RKO (cell line): Measurements from ENCODE around the gene ZNF618.

ENCODE experiments used
- DNase-seq: peaks from one replicate; pipeline ENCODE4 v3.0.0-alpha.2; 2016; ENCODE audit warnings: low spot score

ZNF618 gene

DNA sequence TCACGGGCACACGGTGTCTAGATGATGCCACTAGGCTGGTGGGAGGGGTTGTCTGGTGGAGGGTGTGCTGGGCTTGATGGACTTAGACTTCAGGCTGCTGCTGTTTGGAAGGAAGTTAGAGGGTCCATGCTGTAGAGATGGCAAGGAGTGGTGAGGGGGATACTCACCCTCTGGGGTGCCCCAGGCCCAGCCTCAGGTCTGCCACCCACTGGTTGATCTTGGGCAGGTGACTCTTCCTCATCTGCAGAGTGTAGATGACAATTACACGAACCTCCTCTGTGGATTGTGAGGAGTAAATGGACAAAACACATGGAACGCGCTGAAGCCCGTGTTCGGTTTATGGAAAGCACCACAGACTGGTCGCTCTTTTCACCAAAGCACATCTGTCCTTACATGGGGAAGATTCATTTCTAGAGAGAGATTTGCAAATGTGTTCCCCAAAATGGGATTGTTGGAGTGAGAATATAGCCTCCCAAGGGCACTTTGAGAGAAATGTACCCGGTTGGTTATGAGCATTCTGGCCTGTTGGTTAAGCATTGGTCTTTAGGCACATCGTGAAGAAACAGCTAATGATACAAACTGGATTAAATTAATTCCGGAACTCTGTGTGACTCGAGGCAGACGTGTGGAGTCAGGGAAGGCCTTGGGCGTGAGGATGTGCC lies 58.2 kb downstream of the ZNF618 start:
- no peak for DNase-seq

- no peak for DNase-seq
Observed at GRCh38 chr9:113934829-113935676, 58.9 kb downstream of the ZNF618 start.

DNA sequence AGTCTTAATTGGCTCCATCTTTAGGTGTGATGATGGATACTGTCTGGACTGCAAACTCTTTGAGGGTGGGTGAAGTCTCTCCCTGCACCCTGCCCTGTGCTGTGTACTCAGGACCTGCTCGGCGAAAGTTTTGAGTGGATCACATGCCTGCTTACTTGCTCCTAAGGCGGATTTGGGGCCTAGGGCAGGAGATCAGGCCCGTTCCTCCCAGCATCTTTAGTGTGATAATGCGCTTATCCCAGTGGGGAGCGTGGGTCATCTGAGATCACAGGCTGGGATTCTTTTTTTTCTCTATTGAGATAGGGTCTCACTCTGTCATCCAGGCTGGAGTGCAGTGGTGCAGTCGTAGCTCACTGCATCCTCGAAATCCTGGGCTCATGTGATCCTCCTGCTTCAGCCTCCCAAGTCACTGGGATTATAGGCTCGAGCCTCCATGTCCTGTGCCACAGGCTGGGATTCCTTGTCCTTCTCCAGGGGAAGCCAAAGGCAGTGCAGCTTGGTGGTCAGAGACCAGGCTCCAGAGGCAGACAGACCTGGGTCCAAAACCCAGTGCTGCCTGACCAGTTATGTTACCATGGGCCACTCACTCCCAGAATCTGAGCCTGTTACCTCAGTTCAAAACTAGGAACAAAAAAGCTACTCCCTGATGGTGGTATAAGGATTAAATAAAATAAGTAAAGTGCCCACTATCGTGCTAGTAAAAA lies 59.7 kb downstream of the ZNF618 start:
- DNase-seq = no peak

DNA sequence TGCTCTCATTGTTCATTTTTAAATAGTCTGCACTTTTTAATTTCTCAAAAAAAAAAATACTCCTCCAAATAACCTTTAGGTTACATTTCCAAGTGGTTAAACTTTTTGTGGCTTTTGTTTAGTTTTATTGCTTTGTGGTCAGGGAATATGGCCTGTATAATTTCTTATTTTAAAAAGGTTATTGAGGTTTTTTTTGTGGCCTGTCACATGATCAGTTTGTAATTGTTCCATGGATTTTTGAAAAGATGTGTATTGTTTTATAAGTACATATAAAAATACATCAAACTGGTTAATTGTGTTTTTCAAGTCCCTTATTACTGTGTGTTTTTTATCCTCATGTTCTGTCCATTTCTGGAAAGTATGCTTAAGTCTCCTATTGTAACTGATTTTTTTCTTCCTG lies 64.0 kb downstream of the ZNF618 start:
- no peak for DNase-seq

- no peak for DNase-seq
Observed at GRCh38 chr9:113941056-113941455, 64.9 kb downstream of the ZNF618 start.

GRCh38 chr9:113941526-113941925 lies 65.4 kb downstream of the ZNF618 start:
- no peak for DNase-seq

DNA sequence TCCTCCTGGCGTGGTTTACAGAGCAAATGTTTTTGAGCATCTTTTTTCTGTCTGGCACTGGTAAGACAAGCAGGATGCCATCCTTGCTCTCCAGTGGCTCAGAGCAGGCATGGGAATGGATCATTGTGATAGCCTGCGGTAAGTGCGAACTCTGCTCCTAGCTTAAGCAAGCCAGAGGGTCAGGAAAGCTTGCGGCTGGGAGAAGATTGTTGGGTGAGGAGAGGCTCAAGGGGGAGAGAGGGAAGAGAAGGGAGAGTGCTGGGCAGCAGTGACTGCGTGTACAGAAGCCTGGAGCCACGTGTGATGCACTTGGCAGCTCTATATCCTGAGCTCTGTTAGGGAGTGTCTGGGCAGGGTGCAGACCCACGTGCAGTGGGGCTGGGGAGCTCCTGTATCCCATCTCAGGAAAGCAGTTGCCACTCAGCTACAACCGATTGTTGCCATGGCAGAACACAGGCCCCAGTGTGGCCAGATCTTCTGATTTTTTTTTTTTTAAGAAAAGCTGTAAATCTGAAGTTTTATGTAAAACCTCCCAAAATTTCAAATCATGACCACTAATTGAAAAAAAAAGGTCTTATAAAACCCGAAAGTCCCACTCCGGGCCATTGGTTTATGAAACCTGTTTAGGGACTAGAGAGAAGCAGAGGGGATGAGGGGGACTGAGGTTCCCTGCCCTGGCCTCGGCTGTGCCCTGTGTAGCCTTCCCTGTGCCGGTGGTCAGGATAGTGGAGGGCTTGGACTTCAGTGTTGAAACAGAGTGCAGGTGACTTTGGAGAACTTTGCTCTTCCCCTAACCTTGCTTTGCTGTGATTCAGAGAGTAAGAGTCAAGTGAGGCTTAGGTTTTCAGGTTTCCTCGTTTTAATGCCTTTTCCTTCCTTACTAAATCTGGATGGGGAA lies 67.3 kb downstream of the ZNF618 start:
- DNase-seq = no peak

GRCh38 chr9:113945784-113946183 lies 69.7 kb downstream of the ZNF618 start:
- DNase-seq = no peak

- DNase-seq = no peak
Observed at GRCh38 chr9:113946496-113947115, 70.5 kb downstream of the ZNF618 start.

DNA sequence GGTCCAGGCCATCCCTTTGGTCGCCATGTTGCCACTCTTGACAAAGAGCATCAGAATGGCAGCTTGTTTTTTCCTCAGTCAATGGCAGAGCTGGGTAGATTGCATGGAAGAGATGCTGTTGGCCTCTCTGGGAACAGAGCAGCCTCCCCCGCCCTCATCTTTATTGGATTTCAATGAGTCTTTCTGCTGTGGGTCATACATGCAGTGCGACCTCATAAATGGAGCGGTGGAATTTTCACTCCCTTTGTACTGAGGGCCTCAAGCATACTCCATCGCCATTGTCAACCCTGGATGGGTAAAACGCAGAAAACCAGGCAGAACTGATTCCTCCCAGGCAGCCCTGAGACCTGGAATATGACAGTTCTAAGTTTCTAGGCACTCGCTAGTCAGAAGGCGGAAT lies 71.8 kb downstream of the ZNF618 start:
- DNase-seq = no peak

DNA sequence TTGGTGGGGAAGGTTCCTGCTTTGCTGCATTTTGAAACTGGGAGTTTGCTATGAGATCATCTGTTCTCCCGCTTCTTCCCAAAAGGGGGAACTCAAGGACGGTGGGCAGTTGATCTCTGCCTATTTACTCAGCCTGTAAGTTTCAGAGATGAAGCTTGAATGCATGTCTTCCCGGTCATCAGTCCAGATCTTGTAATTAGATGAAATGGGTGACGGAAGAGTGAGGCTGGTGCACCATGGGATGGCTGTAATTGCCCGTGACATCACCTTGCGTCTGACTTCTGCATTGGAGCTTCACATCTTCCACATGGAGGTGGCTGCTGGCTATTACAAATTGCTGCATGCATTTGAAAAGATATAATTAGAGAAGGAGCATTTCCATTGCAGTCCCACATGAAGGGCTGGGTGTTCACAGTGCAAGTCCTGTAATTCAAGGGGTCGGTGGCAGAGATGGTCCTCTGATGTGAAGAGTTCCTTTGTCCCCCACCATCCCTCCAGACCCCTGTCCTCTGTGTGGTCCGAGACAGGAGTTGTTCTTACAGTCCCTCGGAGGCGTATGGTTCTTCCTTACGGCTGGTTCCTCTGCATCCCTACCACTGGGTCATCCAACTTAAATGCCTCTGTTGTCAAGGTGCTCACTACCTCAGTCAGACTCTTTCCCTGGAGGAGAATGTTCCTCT lies 72.9 kb downstream of the ZNF618 start:
- no peak for DNase-seq

- no peak for DNase-seq
Observed at GRCh38 chr9:113949571-113950078, 73.5 kb downstream of the ZNF618 start.

DNA sequence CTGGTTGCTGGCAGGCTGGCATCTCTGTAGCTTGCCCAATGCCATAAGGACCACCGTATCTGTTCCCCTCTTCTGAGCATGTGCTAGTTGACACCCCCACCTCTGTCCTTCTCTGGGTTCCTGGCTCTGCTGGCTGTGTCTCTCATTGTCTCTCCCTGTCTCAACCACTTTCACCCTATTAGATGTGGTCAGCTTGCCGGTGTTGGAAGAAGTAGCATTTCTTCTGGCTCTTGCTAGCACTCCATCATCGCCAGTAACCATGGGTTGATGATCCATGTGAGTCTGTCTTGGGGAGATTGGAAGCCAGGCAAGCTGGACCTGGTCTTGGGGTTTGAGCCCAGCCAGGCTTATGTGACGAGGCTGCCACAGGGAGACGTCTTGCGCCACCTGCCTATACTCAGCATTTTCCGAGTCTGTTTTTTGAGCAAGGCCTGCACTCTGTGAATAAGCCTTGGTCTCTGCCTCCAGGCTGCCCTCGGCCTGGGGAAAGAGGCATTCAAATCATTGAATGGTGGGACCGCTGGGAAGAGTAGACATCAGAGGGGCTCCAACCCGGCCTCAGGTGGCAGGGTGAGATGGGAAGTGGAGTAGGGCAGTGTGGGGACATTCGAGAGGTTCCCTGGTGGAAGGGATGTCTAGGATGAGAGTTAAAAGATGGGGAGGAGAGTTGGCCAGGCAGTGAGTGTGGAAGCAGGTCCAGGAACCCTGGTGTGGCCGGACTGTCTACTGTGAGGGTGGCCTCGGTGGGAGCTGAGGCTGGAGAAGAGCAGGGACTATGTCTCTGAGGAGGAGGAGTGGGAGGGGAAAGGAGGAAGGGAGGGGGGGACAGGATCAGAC lies 74.3 kb downstream of the ZNF618 start:
- DNase-seq = no peak

DNA sequence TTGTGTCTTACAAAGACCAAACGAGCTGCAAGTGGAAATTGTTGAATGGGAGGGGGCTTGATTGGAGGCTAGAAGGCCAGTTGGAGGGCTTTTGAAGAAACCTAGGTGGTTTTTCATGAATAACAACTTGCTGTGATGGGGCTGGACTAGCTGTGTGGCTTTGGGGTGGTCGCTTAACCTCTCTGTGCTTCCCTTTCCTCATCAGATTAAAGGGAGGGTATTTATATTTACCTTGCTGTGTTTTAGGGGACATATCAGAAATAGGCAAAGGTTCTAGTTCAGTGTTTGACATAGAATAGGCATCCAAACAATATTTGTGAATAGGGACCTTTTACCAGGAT lies 74.9 kb downstream of the ZNF618 start:
- no peak for DNase-seq

- DNase-seq = no peak
Observed at GRCh38 chr9:113952676-113953075, 76.6 kb downstream of the ZNF618 start.

DNA sequence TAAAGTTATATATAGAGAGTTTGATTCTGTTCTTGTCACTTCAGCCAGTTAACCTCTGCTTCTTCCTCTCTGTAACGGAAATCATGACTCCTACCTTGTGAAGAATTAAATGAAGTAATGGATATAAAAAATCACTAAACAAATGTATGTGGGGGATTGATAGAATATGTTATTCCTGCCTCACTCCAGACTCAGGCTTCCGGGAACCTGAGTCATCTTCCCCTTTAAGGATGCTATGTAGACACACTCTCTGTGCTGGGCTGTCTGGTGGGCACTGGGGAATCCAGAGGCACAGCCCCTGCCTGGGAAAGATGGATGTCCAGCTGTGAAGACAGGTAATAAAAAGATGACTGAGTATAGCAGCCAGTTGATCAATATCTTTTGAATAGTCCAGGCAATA lies 77.4 kb downstream of the ZNF618 start:
- DNase-seq = no peak

- DNase-seq = no peak
Observed at GRCh38 chr9:113954591-113954990, 78.5 kb downstream of the ZNF618 start.

DNA sequence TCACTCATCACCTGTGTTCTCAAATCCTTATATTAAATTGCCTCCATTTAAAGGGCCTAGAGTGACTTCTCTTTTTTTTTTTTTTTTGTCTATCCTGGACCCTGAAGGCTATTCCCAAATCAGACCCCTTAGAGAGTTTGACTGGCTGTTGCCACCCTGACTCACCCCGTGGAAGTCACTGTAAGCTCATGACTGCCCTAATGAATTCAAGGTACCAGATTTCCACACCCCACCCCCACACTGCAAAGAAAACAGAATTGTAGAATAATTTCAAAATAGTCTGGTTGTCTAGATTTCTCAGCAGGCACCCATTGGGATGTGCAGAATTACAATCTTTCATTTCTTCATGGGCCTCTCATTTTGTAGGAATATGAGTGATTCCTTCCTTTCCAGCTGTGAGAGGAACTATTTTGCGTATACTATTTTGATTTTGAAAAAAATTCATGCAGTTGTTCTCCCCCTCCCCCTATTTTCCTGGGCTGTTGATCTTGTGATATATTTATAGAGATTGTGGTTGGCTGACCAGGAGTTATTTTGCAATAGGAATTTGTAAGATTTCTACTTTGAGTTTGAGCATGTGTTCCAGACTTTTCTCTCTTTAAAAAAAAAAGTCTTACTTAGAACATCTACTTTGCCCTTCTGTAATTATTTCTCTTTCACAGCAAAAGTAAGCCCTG lies 79.1 kb downstream of the ZNF618 start:
- DNase-seq = no peak

- DNase-seq = no peak
Observed at GRCh38 chr9:113956901-113957300, 80.8 kb downstream of the ZNF618 start.
